ENCODE results near the gene FOXP1. TPM values are rescaled to one million over a fixed set of nuclear protein-coding genes. Genes with fewer than 3 reads are reported as not detected.
A peak's percentile ranks its signal among the peaks of the same experiment; 100 is the strongest.

FOXP1 gene
- total RNA-seq, 2 experiments from 2014 or later = 203 to 205 TPM

DNA sequence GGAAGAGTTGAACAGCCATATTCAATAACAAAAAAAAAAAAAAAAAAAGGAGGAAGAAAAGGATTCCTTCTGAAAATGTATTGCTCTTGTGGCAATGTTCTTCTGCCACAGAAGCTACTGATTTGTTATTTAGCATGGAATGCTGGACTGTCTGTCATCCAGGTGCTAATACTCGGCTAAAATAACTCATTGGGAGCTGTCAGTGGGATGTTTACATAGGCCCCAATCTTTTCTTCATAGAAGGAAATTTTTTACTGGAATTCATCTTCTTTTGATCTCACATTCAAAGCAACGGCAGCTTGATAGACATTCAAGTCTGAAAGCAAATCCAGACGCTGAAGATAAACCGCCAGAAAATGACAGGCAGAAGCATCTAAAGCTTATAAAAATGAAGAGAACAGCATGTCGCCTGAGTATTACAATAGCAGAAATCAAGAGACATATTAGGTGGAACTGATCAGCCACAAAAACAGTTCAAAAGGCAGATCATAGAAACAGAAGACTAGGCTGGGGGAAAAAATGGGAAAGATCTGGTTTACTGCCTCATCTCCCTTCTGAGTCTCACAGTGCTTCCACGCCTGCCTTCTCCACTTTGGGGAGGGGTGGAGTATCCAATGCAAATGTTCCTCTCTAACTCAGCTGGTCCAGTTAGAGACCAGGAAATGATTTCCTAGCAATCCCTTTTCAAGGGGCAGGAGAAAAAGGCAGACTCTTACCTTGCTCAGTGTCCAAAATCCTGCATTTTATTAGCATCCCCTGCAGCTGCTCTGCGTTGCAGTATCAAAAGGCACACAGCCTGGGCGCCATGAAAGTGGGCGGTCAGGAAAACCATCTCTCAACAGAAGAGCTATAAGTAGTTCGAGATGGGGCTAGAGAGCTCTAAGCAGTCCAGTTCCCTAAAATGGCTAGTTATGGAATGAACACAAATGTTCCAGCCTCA, 451.9 kb downstream of the FOXP1 start:
- H3K27me3 Mint-ChIP-seq = no peaks in the 10 kb centered on the region
- H3K36me3 Mint-ChIP-seq = peaks cover 37% of the 10 kb centered on the region
- DNase-seq = no peak

DNA sequence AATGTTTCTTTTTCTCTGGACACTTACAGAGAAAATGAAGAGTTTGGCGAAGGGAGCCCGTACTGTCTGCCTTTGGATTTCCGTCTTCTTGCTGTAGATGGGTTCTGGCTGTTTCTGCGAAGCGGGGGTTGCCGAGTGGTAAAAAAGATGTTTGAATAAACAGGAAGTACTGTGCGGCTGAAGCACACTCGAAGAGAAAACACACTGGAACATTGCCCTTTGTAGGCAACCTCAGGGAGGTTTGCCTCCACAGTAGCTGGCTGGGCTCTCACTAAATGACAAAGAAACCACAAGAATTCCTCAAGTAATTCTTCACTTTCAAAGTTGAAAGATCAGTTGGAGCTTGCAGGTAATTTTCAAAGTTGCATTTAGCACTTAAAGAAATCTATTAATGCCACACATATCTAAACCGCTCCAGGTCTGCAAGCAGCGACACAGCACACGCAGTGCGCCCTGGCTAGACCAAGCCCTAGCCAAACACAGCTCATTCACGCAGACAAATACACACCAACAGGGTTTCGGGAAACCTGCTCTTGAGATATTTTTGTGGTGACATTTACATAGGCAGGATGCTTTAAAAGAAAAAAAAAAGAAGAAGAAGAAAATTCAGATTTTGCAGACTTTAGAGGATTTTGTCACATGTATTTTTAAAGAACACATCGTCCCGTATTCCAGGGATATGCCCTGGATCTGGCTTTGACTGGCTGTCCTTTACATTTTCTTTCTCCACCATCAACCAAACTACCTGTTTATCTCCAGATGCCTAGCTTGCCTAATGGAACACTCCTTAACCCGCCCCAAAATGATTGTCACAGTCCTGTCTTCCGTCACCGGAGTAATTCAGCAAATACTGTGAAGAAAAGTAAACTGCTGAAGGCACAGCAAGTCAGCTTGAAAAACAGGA, 452.8 kb downstream of the FOXP1 start:
- Mint-ChIP-seq H3K4me1 (peaks cover 62% of the 10 kb centered on the region), H3K9me3 (peaks cover 1% of the 10 kb centered on the region), H3K27me3 (no peaks in the 10 kb centered on the region), H3K36me3 (peaks cover 39% of the 10 kb centered on the region), H3K4me3 (peak overlapping the region; percentile 87), H3K27ac (peak overlapping the region; percentile 95)
- DNase-seq = peak; percentile 67

More for the DNA sequence above, 451.9 kb downstream of the FOXP1 start:
- peak overlapping the region; percentile 87 for H3K4me3 Mint-ChIP-seq
- H3K4me1 Mint-ChIP-seq = peaks cover 64% of the 10 kb centered on the region
- peak overlapping the region; percentile 95 for H3K27ac Mint-ChIP-seq
- no peaks in the 10 kb centered on the region for H3K9me3 Mint-ChIP-seq

DNA sequence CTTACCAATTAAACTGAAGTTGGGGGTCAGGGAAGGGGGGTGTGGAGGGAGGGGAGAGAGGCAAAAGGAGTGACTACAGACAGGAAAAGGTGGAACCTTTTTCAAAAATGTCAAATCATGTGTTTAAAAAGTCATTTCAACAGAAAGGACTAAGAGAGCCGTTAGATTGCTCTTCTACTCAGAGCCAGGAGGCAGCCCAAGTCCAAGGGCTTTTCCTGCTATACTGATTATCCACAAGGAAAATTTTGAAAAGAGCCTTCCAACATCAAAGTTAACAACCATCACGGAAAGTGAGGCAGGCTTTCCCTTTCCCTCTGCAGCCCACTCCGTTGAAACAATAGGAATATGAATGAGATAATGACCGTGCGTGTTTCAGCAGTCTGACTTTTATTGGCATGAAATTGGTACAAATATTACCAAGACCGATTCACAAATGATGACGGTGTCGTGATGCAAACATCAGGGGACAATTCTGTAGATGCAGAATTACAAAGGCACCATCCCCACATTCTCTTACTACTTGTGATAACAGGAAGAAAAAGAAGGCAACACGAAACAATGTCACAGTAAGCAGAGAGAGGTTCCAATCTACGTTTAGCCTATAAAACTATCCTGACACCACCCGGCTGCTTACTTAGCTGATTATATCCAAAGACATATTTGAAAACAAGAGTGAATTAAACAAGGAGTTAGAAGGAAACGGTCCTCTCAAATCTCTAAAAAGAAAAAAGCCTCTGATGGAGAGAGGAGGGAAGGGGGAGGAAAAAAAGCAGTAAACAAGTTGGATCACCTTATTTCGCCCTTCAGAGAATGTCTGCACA, 453.7 kb downstream of the FOXP1 start:
- DNase-seq = no peak
- peaks cover 44% of the 10 kb centered on the region for H3K36me3 Mint-ChIP-seq
- peaks cover 63% of the 10 kb centered on the region for H3K4me1 Mint-ChIP-seq
- H3K9me3 Mint-ChIP-seq = peaks cover 1% of the 10 kb centered on the region
- no peaks in the 10 kb centered on the region for H3K27me3 Mint-ChIP-seq
- H3K4me3 Mint-ChIP-seq = peak overlapping the region; percentile 87
- peak overlapping the region; percentile 95 for H3K27ac Mint-ChIP-seq

DNA sequence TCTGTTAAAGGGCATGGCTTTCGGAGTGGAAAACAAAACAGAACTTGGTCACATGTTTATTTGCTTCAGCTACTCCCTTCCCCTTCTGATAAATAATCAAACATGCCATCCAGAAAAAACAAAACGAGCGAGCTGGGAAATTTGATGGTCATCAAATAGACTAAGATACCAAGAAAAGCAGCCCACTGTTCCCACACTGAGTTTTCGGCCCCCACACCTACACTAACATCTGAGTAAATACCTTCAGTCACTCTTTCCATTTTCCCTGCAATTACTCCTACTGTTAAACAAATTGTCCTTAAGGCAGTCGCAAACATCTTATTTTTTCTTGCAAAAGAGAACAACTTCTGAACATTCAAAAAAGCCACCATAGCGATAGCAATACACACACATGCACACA, 454.6 kb downstream of the FOXP1 start:
- peak; percentile 29 for DNase-seq
- Mint-ChIP-seq H3K4me3 (peak overlapping the region; percentile 87), H3K27me3 (no peaks in the 10 kb centered on the region), H3K27ac (peak overlapping the region; percentile 95), H3K9me3 (peaks cover 1% of the 10 kb centered on the region), H3K4me1 (peaks cover 62% of the 10 kb centered on the region), H3K36me3 (peaks cover 41% of the 10 kb centered on the region)

DNA sequence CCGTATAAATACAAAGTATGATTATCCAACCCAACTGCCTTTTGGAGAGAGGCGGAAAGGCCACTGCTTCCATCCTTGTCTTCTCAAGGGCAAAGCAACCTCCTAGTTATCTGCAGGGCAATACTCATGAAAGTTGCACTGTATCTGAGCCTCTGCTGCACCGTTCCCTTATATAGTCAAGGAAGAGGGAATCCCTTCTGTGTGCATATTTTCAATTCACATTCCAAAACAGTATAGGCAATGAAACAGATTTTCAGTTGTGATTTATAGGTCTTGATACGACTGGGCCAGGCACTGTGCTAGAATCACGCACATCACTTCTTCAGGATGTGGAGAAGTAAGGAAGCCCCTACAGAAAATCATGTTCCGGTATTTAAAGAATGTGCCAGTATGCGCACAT, 455.7 kb downstream of the FOXP1 start:
- Mint-ChIP-seq H3K4me3 (peak overlapping the region; percentile 87), H3K4me1 (peaks cover 64% of the 10 kb centered on the region), H3K27me3 (no peaks in the 10 kb centered on the region), H3K36me3 (peaks cover 43% of the 10 kb centered on the region), H3K9me3 (peaks cover 1% of the 10 kb centered on the region), H3K27ac (peak overlapping the region; percentile 95)
- no peak for DNase-seq

DNA sequence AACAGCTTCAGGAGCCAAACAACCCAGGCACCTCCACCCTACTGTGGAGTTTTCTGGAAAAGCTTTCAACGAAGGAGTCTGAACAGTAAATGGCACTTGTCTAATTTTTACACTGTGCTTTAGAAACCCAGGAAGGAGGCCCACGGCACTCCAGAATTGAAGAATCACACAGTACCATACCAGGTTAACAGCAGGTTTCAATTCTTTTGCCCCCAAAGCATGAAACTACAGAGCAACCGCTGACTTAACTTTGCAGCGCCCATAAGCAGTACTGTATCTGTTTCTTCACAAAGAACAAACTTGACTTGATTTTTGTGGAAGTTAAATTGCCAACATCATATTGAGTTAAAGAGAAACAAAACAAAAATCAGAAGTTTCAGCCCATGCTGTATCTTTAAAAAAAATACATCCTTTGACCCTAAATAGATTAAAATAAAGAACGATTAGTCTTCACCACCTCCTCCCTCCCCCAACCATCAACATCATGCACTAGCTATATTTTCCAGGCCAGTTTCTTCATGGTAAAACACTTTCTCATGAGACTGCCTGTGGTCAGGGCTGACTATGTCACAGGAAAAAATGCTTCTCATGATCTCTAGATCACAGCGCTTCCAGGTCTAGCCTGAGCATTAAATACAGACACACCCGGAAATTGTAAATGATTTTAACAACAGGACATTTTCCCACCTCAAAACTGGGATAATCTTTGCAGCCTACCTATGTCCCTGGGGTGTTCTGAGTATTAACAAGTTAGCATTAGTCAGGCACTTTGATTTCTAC, 456.3 kb downstream of the FOXP1 start:
- Mint-ChIP-seq H3K4me1 (peaks cover 64% of the 10 kb centered on the region), H3K9me3 (peaks cover 1% of the 10 kb centered on the region), H3K27me3 (no peaks in the 10 kb centered on the region), H3K27ac (peak overlapping the region; percentile 95), H3K4me3 (peak overlapping the region; percentile 87), H3K36me3 (peaks cover 45% of the 10 kb centered on the region)
- DNase-seq = peak; percentile 50

DNA sequence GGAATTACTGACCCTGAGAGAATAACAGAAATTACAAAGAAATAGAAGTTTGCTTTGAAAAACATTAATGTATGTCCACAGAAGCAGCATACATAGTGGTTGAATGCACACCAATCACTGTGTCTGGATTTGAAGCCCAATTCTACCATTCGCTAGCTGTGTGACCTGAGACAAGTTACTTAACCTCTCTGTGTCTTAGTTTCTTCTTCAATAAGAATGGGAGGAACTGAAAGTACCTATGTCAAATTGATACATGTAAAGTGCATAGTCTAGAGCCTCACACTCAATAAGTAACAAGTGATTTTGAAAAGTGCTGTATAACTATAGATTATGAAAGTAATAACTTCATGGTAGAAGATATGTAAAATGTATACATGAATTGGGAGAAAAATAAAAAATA, 457.8 kb downstream of the FOXP1 start:
- Mint-ChIP-seq H3K4me1 (peaks cover 66% of the 10 kb centered on the region), H3K27ac (peak overlapping the region; percentile 87), H3K4me3 (peak overlapping the region; percentile 58), H3K36me3 (peaks cover 54% of the 10 kb centered on the region), H3K9me3 (peaks cover 1% of the 10 kb centered on the region), H3K27me3 (no peaks in the 10 kb centered on the region)
- no peak for DNase-seq

DNA sequence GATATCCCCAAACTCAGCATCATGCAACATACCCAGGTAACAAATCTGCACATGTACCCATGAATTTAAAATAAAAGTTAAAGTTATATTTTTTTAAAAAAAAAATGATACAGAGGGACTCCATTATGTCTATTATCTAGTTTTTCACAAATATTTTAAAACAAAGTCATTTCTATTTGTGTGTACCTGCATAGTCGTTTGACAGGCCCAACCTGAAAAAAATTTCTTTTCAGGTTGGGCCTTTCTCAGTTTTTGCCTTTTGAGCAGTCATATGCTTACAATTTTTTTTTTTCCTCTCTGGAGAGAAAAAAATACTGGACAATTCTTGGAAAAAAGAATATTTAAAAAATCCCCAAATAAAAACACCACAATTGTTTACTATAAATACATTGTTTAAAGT, 459.5 kb downstream of the FOXP1 start:
- Mint-ChIP-seq H3K4me1 (peaks cover 82% of the 10 kb centered on the region), H3K27me3 (no peaks in the 10 kb centered on the region), H3K36me3 (peaks cover 58% of the 10 kb centered on the region), H3K27ac (no peak overlapping the region), H3K4me3 (no peak overlapping the region), H3K9me3 (peaks cover 1% of the 10 kb centered on the region)
- no peak for DNase-seq

DNA sequence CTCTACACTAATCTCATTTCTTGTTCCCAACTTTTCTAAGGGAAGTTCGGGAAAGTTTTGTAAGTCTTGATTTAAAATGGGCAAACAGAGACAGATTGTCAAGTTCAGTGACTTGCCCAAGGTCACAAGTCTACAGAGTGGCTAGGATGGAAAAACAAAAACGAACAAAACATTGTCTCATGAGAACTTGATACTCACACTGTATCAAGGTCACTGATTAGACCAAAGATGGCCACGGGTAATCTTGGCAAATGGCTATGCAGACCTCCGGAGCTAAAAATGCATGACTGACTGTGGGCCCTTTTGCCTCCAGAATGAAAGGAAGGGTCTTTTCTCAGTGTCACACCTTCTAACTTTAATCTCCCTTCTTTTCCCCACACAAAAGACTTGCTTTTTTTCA, 460.9 kb downstream of the FOXP1 start:
- H3K36me3 Mint-ChIP-seq = peaks cover 67% of the 10 kb centered on the region
- H3K27ac Mint-ChIP-seq = peak overlapping the region; percentile 69
- no peak for DNase-seq
- H3K27me3 Mint-ChIP-seq = no peaks in the 10 kb centered on the region
- H3K9me3 Mint-ChIP-seq = peaks cover 1% of the 10 kb centered on the region
- H3K4me1 Mint-ChIP-seq = peaks cover 84% of the 10 kb centered on the region
- H3K4me3 Mint-ChIP-seq = peak overlapping the region; percentile 22

DNA sequence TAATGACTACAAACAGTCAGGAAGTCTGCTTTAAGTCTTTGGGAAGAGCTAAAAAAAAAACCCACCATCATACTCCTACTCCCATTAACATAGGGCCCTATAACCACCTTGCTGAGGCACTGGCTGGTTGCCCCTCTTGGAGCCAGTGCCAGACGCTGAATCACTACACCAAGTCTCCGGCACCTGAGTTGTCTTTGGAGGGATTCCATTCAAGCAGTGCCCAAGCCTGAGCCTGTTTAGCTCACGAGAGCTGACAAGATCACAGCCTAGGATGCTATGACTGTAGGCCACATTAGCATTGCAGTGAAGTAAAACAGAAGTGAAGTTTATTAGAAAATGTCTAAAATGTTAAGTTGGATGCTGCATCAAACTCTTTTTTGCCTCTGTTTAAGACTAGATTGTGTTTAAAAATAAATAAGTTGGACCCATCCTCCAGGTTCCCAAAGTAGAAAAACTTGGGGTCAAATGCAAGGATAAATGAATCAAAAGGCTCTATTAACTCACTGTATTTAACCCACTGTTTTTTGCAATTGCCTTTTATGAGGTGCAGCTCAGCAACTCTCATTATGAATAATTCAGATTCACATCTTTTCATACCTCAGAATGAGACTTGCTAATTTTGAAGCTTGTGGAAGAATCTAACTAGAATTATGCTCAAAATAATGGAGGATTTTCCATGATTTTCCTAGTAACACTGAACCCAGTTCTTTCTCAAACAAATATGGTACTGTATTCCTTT, 461.9 kb downstream of the FOXP1 start:
- peaks cover 1% of the 10 kb centered on the region for H3K9me3 Mint-ChIP-seq
- H3K36me3 Mint-ChIP-seq = peaks cover 77% of the 10 kb centered on the region
- DNase-seq = no peak
- H3K4me3 Mint-ChIP-seq = no peak overlapping the region
- H3K27ac Mint-ChIP-seq = peak overlapping the region; percentile 69
- peaks cover 88% of the 10 kb centered on the region for H3K4me1 Mint-ChIP-seq
- H3K27me3 Mint-ChIP-seq = no peaks in the 10 kb centered on the region

DNA sequence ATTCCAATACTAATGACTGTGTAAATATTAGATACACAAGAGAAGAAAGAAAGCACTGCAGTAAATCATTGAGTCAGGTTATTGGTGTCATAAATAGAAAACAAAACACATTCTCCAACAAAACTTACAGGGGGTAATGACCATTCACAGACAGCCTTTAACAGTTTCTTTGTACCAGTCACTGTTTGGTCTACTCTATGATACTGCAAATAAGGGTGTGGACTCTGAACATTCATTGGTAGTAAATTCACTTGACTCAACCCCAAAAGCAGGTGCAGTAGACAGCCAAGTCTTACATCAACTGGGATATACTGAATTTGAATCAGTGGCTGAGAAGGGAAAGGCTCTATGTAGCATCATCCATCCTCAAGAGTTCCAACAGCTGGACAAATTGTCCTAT, 463.5 kb downstream of the FOXP1 start:
- no peaks in the 10 kb centered on the region for H3K9me3 Mint-ChIP-seq
- DNase-seq = no peak
- peaks cover 87% of the 10 kb centered on the region for H3K4me1 Mint-ChIP-seq
- H3K36me3 Mint-ChIP-seq = peaks cover 77% of the 10 kb centered on the region
- peak overlapping the region; percentile 34 for H3K27ac Mint-ChIP-seq
- H3K4me3 Mint-ChIP-seq = no peak overlapping the region
- H3K27me3 Mint-ChIP-seq = no peaks in the 10 kb centered on the region

DNA sequence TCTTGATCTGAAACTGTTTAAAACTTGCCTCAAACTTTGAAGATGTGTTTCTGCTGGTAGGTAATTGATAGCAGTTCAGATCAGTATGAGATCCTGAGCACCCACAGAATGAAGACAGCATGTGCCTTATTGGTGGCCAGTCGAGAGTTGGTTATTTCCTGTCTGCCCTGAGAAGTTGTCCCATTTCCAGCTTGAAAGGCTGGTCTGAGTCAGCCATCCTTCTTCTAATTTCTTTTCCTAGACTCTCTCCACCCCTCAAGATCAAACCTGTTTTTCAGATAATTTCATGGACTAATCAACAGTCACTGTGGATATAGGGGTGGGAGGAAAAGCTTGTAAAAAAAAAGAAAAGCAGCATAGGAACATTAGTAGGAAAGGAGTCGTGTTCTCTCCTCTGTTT, 464.4 kb downstream of the FOXP1 start:
- Mint-ChIP-seq H3K9me3 (no peaks in the 10 kb centered on the region), H3K36me3 (peaks cover 81% of the 10 kb centered on the region), H3K4me3 (peak overlapping the region; percentile 53), H3K4me1 (peaks cover 88% of the 10 kb centered on the region), H3K27ac (peak overlapping the region; percentile 73), H3K27me3 (no peaks in the 10 kb centered on the region)
- DNase-seq = no peak

DNA sequence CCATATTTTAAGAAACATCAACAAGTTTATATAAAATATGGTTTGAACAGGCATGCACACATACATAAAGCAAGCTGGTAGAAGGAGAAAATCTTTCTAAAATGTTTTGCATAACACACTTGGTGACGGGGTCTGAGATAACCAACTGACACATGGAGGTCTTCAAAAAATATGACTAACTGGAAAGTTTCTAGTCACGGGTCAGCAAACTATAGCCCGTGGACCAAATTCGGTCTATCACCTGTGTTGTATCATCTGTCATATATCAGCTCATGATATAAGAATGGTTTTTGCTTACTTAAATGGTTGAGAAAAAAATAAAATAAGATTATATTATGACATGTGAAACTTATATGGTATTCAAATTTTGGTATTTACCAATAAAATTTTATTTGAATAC, 465.1 kb downstream of the FOXP1 start:
- no peak for DNase-seq
- H3K27ac Mint-ChIP-seq = peak overlapping the region; percentile 62

More for the DNA sequence above, 465.1 kb downstream of the FOXP1 start:
- no peak overlapping the region for H3K4me3 Mint-ChIP-seq
- H3K27me3 Mint-ChIP-seq = no peaks in the 10 kb centered on the region
- H3K9me3 Mint-ChIP-seq = no peaks in the 10 kb centered on the region
- peaks cover 87% of the 10 kb centered on the region for H3K4me1 Mint-ChIP-seq
- peaks cover 80% of the 10 kb centered on the region for H3K36me3 Mint-ChIP-seq

Data from activated naive CD8-positive, alpha-beta T cell treated with anti-CD3 and anti-CD28 coated beads for 36 hours (primary cell).